IPS DF 19.7 (cell line): ENCODE results near the gene IGSF1.

ENCODE experiments used
- DNase-seq: peaks from one replicate; pipeline ENCODE4 v3.0.0-alpha.2; 2013; ENCODE audit warnings: low read depth, low spot score

Gene IGSF1

GRCh38 chrX:131288738-131289511, at the start of gene IGSF1:
Gene IGSF1 (minus strand): TSS chrX:131289306. CDS start chrX:131286674, 2,632 bp downstream.
- peak; percentile 65 for DNase-seq

- DNase-seq: no peak
Observed at GRCh38 chrX:131332331-131332730, 43.2 kb upstream of the IGSF1 start.

GRCh38 chrX:131331152-131331551, 42.0 kb upstream of the IGSF1 start:
- no peak for DNase-seq

- DNase-seq: no peak
Observed at GRCh38 chrX:131330735-131331134, 41.6 kb upstream of the IGSF1 start.

GRCh38 chrX:131322651-131323050, 33.5 kb upstream of the IGSF1 start:
- DNase-seq: no peak

- DNase-seq: no peak
Observed at GRCh38 chrX:131317326-131317725, 28.2 kb upstream of the IGSF1 start.

- no peak for DNase-seq
Observed at GRCh38 chrX:131316260-131316659, 27.2 kb upstream of the IGSF1 start.

GRCh38 chrX:131308980-131309379, 19.9 kb upstream of the IGSF1 start:
- DNase-seq: no peak

- no peak for DNase-seq
Observed at GRCh38 chrX:131306601-131307000, 17.5 kb upstream of the IGSF1 start.

GRCh38 chrX:131305926-131306325, 16.8 kb upstream of the IGSF1 start:
- no peak for DNase-seq

- DNase-seq: no peak
Observed at GRCh38 chrX:131302701-131303100, 13.6 kb upstream of the IGSF1 start.

GRCh38 chrX:131301155-131301554, 12.0 kb upstream of the IGSF1 start:
- no peak for DNase-seq

GRCh38 chrX:131298846-131299245, 9.7 kb upstream of the IGSF1 start:
- DNase-seq: no peak

GRCh38 chrX:131298036-131298435, 8.9 kb upstream of the IGSF1 start:
- no peak for DNase-seq

- DNase-seq: no peak
Observed at GRCh38 chrX:131289527-131289926, 421 bp upstream of the IGSF1 start.

GRCh38 chrX:131288188-131288587, 918 bp downstream of the IGSF1 start:
- no peak for DNase-seq

GRCh38 chrX:131287560-131288179, 1.4 kb downstream of the IGSF1 start:
- no peak for DNase-seq

- no peak for DNase-seq
Observed at GRCh38 chrX:131279617-131280016, 9.5 kb downstream of the IGSF1 start.

- no peak for DNase-seq
Observed at GRCh38 chrX:131279197-131279596, 9.9 kb downstream of the IGSF1 start.

GRCh38 chrX:131277543-131278136, 11.5 kb downstream of the IGSF1 start:
- no peak for DNase-seq

GRCh38 chrX:131273011-131273410, 16.1 kb downstream of the IGSF1 start:
- no peak for DNase-seq

- DNase-seq: no peak
Observed at GRCh38 chrX:131271826-131272225, 17.3 kb downstream of the IGSF1 start.

GRCh38 chrX:131271274-131271673, 17.8 kb downstream of the IGSF1 start:
- DNase-seq: no peak
